Immature natural killer cell (primary cell): ENCODE data around the gene EHD1. TPM values are rescaled to one million over a fixed set of nuclear protein-coding genes. Genes with fewer than 3 reads are reported as not detected.

Experiments
- DNase-seq, 3 donors: peaks; one replicate each; pipeline ENCODE4 v3.0.0; 2022; ENCODE audit warnings: mixed read lengths in 1 of 3
- H3K27ac Mint-ChIP-seq, 6 donors: one replicate each; pipeline ENCODE4 v1.8.0; 2020; ENCODE audit warnings: mixed read lengths in 6 of 6, mild to moderate bottlenecking in 5 of 6, inconsistent platforms in 4 of 6, moderate library complexity in 3 of 6
- H3K27me3 Mint-ChIP-seq, 3 donors: one replicate each; pipeline ENCODE4 v1.8.0; 2020 to 2021; ENCODE audit warnings: low read depth in 3 of 3, mild to moderate bottlenecking in 3 of 3, mixed read lengths in 3 of 3, moderate library complexity in 3 of 3, inconsistent platforms in 1 of 3
- H3K36me3 Mint-ChIP-seq, 3 donors: one replicate each; pipeline ENCODE4 v1.8.0; 2020; ENCODE audit warnings: mixed read lengths in 3 of 3, inconsistent platforms in 2 of 3, mild to moderate bottlenecking in 2 of 3
- H3K4me1 Mint-ChIP-seq, 2 donors: one replicate each; pipeline ENCODE4 v1.8.0; 2020; ENCODE audit warnings: inconsistent platforms in 2 of 2, mild to moderate bottlenecking in 2 of 2, mixed read lengths in 2 of 2, moderate library complexity in 1 of 2
- H3K4me3 Mint-ChIP-seq, 5 donors: one replicate each; pipeline ENCODE4 v1.8.0; 2020; ENCODE audit warnings: mild to moderate bottlenecking in 5 of 5, mixed read lengths in 5 of 5, inconsistent platforms in 3 of 5, moderate library complexity in 3 of 5
- H3K9me3 Mint-ChIP-seq, 6 donors: one replicate each; pipeline ENCODE4 v1.8.0; 2020; ENCODE audit warnings: mild to moderate bottlenecking in 6 of 6, mixed read lengths in 6 of 6, inconsistent platforms in 4 of 6, moderate library complexity in 3 of 6
- polyA plus RNA-seq, 3 donors: library from polyadenylated mRNA; unstranded; fragments of 300-500 nt; fragmentation: Illumina TruSeq; gene quantifications; one replicate each; pipeline ENCODE4 v1.2.3, GENCODE V29; 2021

The EHD1 gene
- polyA plus RNA-seq, 3 donors from 2014 or later, result 136 to 247 (median 160) TPM

GRCh38 chr11:64870893-64871466 is 7.4 kb downstream of the EHD1 start:
- no peak for DNase-seq
- H3K9me3 Mint-ChIP-seq, result no peaks in the 10 kb centered on the region
- peaks cover 12 to 32% (median 16%) of the 10 kb centered on the region in 3 donors for H3K36me3 Mint-ChIP-seq
- H3K27me3 Mint-ChIP-seq, result peaks cover 7 to 19% (median 17%) of the 10 kb centered on the region in 3 donors
- peak overlapping the region; percentile 80 to 95 (median 93) for H3K27ac Mint-ChIP-seq
- H3K4me1 Mint-ChIP-seq, result peaks cover 87 to 90% of the 10 kb centered on the region in 2 donors
- peak overlapping the region; percentile 74 to 90 (median 80) for H3K4me3 Mint-ChIP-seq

- Mint-ChIP-seq H3K27ac (peak overlapping the region; percentile 80 to 95 (median 92)), H3K4me3 (peak overlapping the region; percentile 74 to 90 (median 77)), H3K9me3 (no peaks in the 10 kb centered on the region), H3K27me3 (peaks cover 7 to 21% (median 15%) of the 10 kb centered on the region in 3 donors), H3K4me1 (peaks cover 87 to 90% of the 10 kb centered on the region in 2 donors), H3K36me3 (peaks cover 12 to 36% (median 17%) of the 10 kb centered on the region in 3 donors)
- no peak for DNase-seq
Observed at GRCh38 chr11:64870176-64870892, 8.1 kb downstream of the EHD1 start.

- Mint-ChIP-seq H3K4me1 (peaks cover 87 to 90% of the 10 kb centered on the region in 2 donors), H3K27me3 (peaks cover 7 to 21% (median 15%) of the 10 kb centered on the region in 3 donors), H3K36me3 (peaks cover 9 to 34% (median 17%) of the 10 kb centered on the region in 3 donors), H3K9me3 (no peaks in the 10 kb centered on the region), H3K4me3 (peak overlapping the region; percentile 74 to 90 (median 77)), H3K27ac (peak overlapping the region; percentile 80 to 95 (median 92))
- peak in 1 of 3 donors; percentile 48 for DNase-seq
Observed at GRCh38 chr11:64869571-64870175, 8.7 kb downstream of the EHD1 start.

DNA sequence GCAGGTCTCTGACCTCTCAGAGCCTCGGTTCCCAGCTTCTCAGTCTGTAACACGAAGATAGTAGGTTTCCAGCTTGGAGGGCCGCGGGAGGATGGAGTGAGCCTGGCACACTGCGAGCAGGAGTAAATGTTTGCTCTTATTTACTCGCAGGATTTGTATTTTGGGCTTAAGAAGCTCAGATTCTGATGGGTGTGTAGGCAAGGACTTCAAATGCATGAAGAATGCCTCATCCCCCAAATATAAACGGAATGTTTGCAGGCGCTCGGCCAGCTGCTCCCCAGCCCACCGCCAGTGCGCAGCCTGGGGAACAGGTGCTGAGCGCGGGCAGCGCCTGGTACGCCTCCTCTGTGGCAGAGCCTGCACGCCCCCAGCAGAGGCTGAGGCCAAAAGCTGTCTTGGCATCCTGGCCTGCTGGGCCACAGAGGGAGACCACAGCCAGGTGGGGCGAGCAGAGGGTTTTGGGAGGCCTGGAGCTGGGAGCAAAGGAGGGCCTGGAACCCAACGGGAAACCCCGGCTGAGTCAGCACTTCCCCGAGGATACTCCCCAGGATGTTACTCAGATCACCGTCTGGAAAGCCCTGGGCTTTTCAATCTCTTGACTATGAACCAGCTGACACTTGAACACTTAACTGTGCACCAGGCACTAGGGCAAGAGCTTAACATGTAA is 9.4 kb downstream of the EHD1 start:
- DNase-seq, result no peak
- Mint-ChIP-seq H3K27ac (peak overlapping the region; percentile 80 to 95 (median 92)), H3K9me3 (no peaks in the 10 kb centered on the region), H3K4me3 (peak overlapping the region; percentile 74 to 90 (median 77)), H3K4me1 (peaks cover 87 to 90% of the 10 kb centered on the region in 2 donors), H3K36me3 (peaks cover 3 to 29% (median 17%) of the 10 kb centered on the region in 3 donors), H3K27me3 (peaks cover 7 to 16% (median 16%) of the 10 kb centered on the region in 3 donors)

DNA sequence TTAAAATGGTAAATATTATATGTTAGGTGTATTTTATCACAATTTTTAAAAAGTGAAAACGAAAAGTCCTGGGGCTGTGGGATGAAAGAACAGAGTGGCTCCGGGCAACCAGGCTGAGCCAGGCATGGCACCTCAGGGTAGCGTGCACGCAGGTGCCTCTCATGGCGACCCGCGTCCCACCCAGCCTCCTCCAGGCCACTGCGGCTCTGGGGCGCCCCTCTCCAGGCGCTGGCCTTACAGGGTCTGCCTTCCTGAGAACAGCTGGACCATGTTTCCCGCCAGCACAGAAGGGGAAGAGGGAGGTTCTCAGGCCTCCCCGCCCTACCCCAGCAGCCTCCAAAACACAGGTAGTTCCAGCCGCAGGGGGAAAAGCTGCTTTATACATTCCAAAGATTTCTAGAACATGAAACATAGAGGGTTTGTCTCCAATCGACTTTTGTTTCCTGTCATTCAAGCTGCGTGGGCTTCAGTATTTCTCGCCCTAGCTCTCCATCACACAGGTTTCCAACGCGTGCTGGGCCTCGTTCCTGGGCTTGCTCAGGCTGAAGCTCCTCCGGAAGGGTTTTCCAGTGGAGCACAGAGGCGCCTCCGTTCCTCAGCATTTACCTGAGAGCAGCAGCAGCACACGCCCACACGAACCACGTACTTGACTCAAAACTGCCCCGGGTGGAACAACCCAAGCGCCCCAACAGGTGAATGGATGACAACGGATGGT is 10.5 kb downstream of the EHD1 start:
- Mint-ChIP-seq H3K27ac (peak overlapping the region; percentile 80 to 93 (median 92)), H3K4me3 (peak overlapping the region; percentile 71 to 90 (median 76)), H3K36me3 (peaks cover 3 to 24% (median 16%) of the 10 kb centered on the region in 3 donors), H3K9me3 (no peaks in the 10 kb centered on the region), H3K4me1 (peaks cover 92 to 95% of the 10 kb centered on the region in 2 donors), H3K27me3 (peaks cover 9 to 16% (median 16%) of the 10 kb centered on the region in 3 donors)
- DNase-seq, result no peak

- peak; percentile 70 to 78 (median 73) for DNase-seq
- Mint-ChIP-seq H3K4me1 (peaks cover 92 to 95% of the 10 kb centered on the region in 2 donors), H3K27me3 (peaks cover 9 to 19% (median 15%) of the 10 kb centered on the region in 3 donors)
Observed at GRCh38 chr11:64866173-64866491, 12.3 kb downstream of the EHD1 start.

DNA sequence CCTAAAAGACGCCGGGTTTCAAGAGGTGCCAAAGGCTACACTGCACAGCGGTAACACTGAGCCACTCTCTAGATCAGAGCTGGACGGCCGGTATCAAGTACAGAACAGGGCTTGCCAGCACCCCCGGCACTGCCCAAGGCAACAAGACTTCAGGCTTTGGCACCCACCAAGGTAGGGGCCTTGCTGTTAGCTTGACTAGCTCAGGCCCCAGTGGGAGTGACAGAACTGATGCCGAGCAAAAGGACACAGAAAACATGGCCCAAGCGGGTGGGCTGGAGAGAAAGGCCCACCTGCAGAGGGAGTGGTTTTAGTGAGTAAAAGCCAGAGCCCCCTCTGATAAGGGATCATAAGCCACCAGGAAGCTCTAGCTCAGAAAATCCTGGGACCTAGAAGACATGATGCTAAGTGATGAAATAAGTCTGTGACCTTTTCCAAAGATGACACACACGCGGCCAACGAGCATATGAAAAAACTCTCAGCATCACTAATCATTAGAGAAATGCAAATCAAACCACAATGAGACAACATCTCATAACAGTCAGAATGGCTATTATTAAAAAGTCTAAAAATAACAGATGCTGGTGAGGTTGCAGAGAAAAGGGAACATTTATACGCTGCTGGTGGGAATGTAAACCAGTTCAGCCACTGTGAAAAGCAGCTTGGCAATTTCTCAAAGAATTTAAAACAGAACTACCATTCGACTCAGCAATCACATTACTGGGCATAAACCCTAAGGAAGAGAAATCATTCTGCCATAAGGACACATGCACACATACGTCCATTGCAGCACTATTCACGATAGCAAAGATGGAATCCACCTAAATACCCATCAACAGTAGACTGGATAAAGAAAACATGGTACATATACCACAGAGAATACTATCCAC is 12.9 kb downstream of the EHD1 start:
- H3K36me3 Mint-ChIP-seq, result peaks cover 0 to 17% (median 9%) of the 10 kb centered on the region in 3 donors

More at GRCh38 chr11:64866173-64866491, 12.3 kb downstream of the EHD1 start:
- Mint-ChIP-seq H3K36me3 (peaks cover under 1 to 17% (median 9%) of the 10 kb centered on the region in 3 donors), H3K9me3 (no peaks in the 10 kb centered on the region), H3K4me3 (peak overlapping the region; percentile 56 to 95 (median 76)), H3K27ac (peak overlapping the region; percentile 90 to 99 (median 96))

GRCh38 chr11:64864473-64865285 is 13.7 kb downstream of the EHD1 start:
- Mint-ChIP-seq H3K27me3 (peaks cover 7 to 23% (median 21%) of the 10 kb centered on the region in 3 donors), H3K4me3 (peak overlapping the region; percentile 56 to 95 (median 76)), H3K36me3 (peaks cover 4 to 18% (median 9%) of the 10 kb centered on the region in 3 donors), H3K9me3 (no peaks in the 10 kb centered on the region), H3K27ac (peak overlapping the region; percentile 90 to 99 (median 96)), H3K4me1 (peaks cover 91 to 94% of the 10 kb centered on the region in 2 donors)
- DNase-seq, result peak in 1 of 3 donors; percentile 48

More for the DNA sequence above, 12.9 kb downstream of the EHD1 start:
- Mint-ChIP-seq H3K27me3 (peaks cover 9 to 21% (median 17%) of the 10 kb centered on the region in 3 donors), H3K4me3 (peak overlapping the region; percentile 56 to 95 (median 76)), H3K4me1 (peaks cover 91 to 94% of the 10 kb centered on the region in 2 donors), H3K9me3 (no peaks in the 10 kb centered on the region), H3K27ac (peak overlapping the region; percentile 90 to 99 (median 96))
- DNase-seq, result peak in 1 of 3 donors; percentile 43

DNA sequence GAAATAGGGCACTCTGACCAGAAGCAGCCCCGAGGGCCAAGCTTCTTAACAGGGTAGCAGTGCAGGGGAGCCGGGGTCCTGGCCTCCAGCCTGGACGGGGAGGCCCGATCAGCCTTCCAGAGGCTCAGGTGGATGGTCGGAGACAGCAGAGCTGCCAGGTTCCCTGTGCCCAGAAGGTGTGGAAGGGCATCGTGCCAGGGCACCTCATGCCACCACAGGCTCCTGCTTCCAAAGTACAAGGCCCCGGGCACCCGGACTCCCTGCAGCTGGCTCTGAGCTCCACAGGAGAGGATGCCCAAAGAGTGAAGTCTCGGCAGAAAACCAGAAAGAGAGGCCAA is 14.3 kb downstream of the EHD1 start:
- Mint-ChIP-seq H3K27ac (peak overlapping the region; percentile 90 to 99 (median 96)), H3K36me3 (peaks cover 8 to 22% (median 13%) of the 10 kb centered on the region in 3 donors), H3K9me3 (no peaks in the 10 kb centered on the region), H3K4me1 (peaks cover 91 to 94% of the 10 kb centered on the region in 2 donors), H3K27me3 (peaks cover 7 to 26% (median 25%) of the 10 kb centered on the region in 3 donors), H3K4me3 (peak overlapping the region; percentile 56 to 95 (median 76))
- DNase-seq, result no peak

DNA sequence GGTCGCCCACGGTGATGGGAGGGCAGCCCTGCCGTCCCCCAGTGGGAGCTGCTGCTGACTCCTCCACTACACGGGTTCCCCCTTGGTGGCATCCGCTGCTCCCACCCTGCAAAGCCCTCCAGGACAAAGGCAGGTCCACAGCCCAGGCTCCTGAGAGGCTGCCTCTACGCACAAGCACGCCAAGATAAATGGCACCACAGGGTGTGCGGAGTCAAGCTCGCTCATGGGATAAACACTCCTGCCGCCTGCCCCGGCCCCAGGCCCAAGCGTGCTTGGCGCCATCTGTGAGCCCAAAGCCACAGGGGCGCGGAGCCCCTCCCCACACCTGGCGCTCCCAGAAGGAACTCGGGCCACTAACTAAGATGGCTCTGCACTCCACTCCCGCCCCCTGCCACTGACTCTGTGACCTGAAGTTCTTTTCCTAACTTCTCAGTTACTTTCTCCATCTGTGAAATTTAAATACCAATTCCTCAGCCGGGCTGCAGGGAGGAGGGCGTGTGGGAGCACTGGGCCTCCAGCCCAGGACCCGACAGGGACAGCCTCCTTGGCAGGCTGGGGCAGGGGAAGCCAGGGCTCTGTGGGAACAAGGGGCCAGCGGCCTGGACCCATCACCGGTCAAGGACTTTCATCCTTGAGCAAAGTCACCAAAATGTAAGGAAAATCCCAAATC is 14.9 kb downstream of the EHD1 start:
- H3K4me3 Mint-ChIP-seq, result peak overlapping the region; percentile 56 to 95 (median 76)
- peaks cover 7 to 31% (median 25%) of the 10 kb centered on the region in 3 donors for H3K27me3 Mint-ChIP-seq
- DNase-seq, result no peak

GRCh38 chr11:64862987-64863390 is 15.4 kb downstream of the EHD1 start:
- peak overlapping the region; percentile 90 to 99 (median 98) for H3K27ac Mint-ChIP-seq
- peak overlapping the region; percentile 65 to 95 (median 72) for H3K4me3 Mint-ChIP-seq
- peaks cover 8 to 17% (median 13%) of the 10 kb centered on the region in 3 donors for H3K36me3 Mint-ChIP-seq
- H3K27me3 Mint-ChIP-seq, result peaks cover 4 to 31% (median 25%) of the 10 kb centered on the region in 3 donors
- H3K4me1 Mint-ChIP-seq, result peaks cover 91 to 92% of the 10 kb centered on the region in 2 donors
- no peak for DNase-seq
- H3K9me3 Mint-ChIP-seq, result no peaks in the 10 kb centered on the region

More for the DNA sequence above, 14.9 kb downstream of the EHD1 start:
- H3K4me1 Mint-ChIP-seq, result peaks cover 91 to 94% of the 10 kb centered on the region in 2 donors
- H3K27ac Mint-ChIP-seq, result peak overlapping the region; percentile 90 to 99 (median 98)
- H3K9me3 Mint-ChIP-seq, result no peaks in the 10 kb centered on the region
- peaks cover 8 to 21% (median 13%) of the 10 kb centered on the region in 3 donors for H3K36me3 Mint-ChIP-seq
